ENCODE results near the gene XNDC1N. TPM values are rescaled to one million over a fixed set of nuclear protein-coding genes. Genes with fewer than 3 reads are reported as not detected.

Gene XNDC1N
- total and polyA plus RNA-seq, 2 of the 4 experiments (the other 2 are of a cell fraction) = 2.5 to 8.8 TPM

DNA sequence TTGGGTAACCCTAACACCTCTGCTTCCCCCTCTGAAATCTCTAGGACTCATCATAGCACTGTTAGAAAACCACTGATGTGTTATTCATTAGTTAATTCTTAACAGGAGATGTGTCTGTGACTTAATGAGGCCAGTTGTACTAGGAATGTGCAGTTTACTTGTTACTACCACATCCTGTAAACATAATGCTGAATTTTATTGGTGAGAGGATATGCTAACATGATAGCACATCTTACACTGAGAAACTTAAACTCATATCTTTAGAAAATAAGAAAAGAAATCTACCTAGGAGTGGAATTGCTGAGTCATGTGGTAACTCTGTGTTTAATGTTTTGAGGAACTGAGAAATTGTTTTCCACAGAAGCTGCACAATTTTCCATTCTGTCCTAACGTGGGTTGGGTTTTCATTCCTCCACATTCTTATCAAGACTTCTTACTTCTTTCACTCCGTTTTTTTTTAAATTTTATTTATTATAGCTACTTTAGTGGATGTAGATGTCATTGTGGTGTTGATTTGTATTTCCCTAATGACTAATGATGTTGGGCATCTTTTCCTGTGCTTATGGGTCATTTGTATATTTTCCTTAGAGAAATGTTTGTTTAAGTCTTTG is 34.1 kb upstream of the XNDC1N start:
- Histone ChIP-seq H3K18ac (ENCODE audit: low read depth, low read length) (peak overlapping the region; percentile 17; the same call in 1 of the 2 replicates), H2AK5ac (ENCODE audit: low read depth, low read length) (no peak overlapping the region), H3K36me3 (ENCODE audit: control insufficient read depth, insufficient read depth, low read length) (peaks cover 15% of the 10 kb centered on the region), H2AK9ac (replicated peaks; ENCODE audit: low read depth, low read length, poor library complexity) (no peak overlapping the region), H3K23ac (ENCODE audit: low read depth, low read length) (0 out of 2 replicates have a peak overlapping the region, but pooled peaks have one; percentile 5), H3K14ac (replicated peaks; ENCODE audit: low read depth, low read length) (no peak overlapping the region), H4K91ac (ENCODE audit: insufficient read depth, low read depth, low read length) (no peak overlapping the region), H3K27ac (ENCODE audit: insufficient read depth, low read length) (no peak overlapping the region; the same call in 1 of the 2 replicates), H3K27me3 (ENCODE audit: control insufficient read depth, insufficient read depth, low read length) (no peaks in the 10 kb centered on the region), H3K4me2 (ENCODE audit: low read depth, low read length) (peak overlapping the region; percentile 74), H2BK120ac (ENCODE audit: low read depth, low read length) (no peak overlapping the region), H4K8ac (ENCODE audit: low read depth in 2 of 2, low read length in 2 of 2) (no peak overlapping the region), H2BK5ac (ENCODE audit: low read depth, low read length, poor library complexity, severe bottlenecking) (peak overlapping the region; percentile 72), H4K5ac (ENCODE audit: low read depth, low read length) (no peak overlapping the region), H2BK20ac (ENCODE audit: low read depth, low read length) (no peak overlapping the region), H3K9me3 (ENCODE audit: control insufficient read depth, insufficient read depth, low read length) (no peaks in the 10 kb centered on the region), H3K79me1 (ENCODE audit: low read depth in 1 of 2, low read length in 2 of 2) (peaks cover 8 to 20% of the 10 kb centered on the region in 2 experiments), H3K4ac (ENCODE audit: low read depth, low read length) (no peak overlapping the region), H3K4me3 (ENCODE audit: insufficient read depth, low read depth, low read length) (no peak overlapping the region), H2AFZ (replicated peaks; ENCODE audit: low read length, poor library complexity) (no peak overlapping the region), H3K56ac (ENCODE audit: extremely low read depth, insufficient read depth, low read length) (no peak overlapping the region), H3K4me1 (ENCODE audit: control insufficient read depth, insufficient read depth, low read length) (peaks cover 2% of the 10 kb centered on the region; the same call in 1 of the 2 replicates), H3K9me1 (ENCODE audit: insufficient read depth, low read length) (peaks cover 6% of the 10 kb centered on the region), H2BK15ac (ENCODE audit: low read depth, low read length) (no peak overlapping the region), H3K9ac (ENCODE audit: low read depth, low read length) (no peak overlapping the region), H4K20me1 (ENCODE audit: insufficient read depth, low read length) (peaks cover 14% of the 10 kb centered on the region; the same call in 1 of the 2 replicates)
- CTCF ChIA-PET = interaction anchor here (0.7 to 1.3 kb wide), 2 partner anchors 21 to 110 kb away, joined by 5 read pairs; no protein-coding TSS in a partner anchor
- in situ Hi-C loops (cut with MboI; ENCODE audit: low sequenced_read_pairs) = no loop called here
- POLR2A ChIA-PET (ENCODE audit: unreplicated experiment) = no interaction called here
- BruUV-seq (replicated peaks) = no TSS peak
- dilution Hi-C loops (cut with HindIII; ENCODE audit: low sequenced_read_pairs, unreplicated experiment) = no loop called here
- WGBS, 2 experiments (ENCODE audit: extremely low coverage in 2 of 2, insufficient read length in 1 of 2) = no CpG with 5 or more reads among the region's 2 CpGs
- ATAC-seq (ENCODE audit: low read depth) (peak; percentile 80), DNase-seq (peak; percentile 65)
- intact Hi-C loops (cut with micrococcal nuclease) = no loop called here
- TF ChIP-seq NFE2L2 (IDR thresholded peaks at IDR 0.05; ENCODE audit: low read depth, low read length) = peak; percentile 98
- peak; percentile 88 for TF ChIP-seq MAFK (IDR thresholded peaks at IDR 0.05; ENCODE audit: low read depth, low read length)
- no peak for TF ChIP-seq POLR2A (IDR thresholded peaks at IDR 0.05; ENCODE audit: low read depth, low read length)

Data from IMR-90 (cell line).